Measurements from ENCODE around the gene NXN. TPM values are rescaled to one million over a fixed set of nuclear protein-coding genes. Genes with fewer than 3 reads are reported as not detected.
"Not testable (repeated sequence)": the region's sequence is repeated elsewhere in the genome, so short reads cannot be mapped to it uniquely, and the experiment has no call there.

NXN gene
- polyA plus RNA-seq, 1 donor from 2014 or later, result 14.8 TPM

DNA sequence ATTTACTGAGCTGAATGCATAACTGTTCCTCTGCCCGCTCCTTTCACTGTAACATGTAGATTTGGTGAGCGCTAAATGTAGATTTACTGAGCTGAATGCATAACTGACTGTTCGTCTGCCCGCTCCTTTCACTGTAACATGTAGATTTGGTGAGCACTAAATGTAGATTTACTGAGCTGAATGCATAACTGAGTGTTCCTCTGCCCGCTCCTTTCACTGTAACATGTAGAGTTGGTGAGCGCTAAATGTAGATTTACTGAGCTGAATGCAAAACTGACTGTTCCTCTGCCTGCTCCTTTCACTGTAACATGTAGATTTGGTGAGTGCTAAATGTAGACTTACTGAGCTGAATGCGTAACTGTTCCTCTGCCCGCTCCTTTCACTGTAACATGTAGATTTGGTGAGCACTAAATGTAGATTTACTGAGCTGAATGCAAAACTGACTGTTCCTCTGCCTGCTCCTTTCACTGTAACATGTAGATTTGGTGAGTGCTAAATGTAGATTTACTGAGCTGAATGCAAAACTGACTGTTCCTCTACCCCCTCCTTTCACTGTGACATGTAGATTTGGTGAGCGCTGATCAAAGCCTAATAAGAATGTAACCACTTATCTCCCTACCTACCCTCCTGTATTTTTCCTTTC lies 224.1 kb downstream of the NXN start:
- H3K9ac ChIP-seq (ENCODE audit: low read length); H2AFZ ChIP-seq (ENCODE audit: low read depth, low read length); H3K4me2 ChIP-seq (ENCODE audit: low read length); H4K20me1 ChIP-seq (ENCODE audit: insufficient read depth); H3K4me3 ChIP-seq (ENCODE audit: low read length); H3K9me3 ChIP-seq (ENCODE audit: low read length); H3K36me3 ChIP-seq (ENCODE audit: insufficient read depth, low read length); H3K27ac ChIP-seq (ENCODE audit: low read length); H3F3A ChIP-seq (ENCODE audit: insufficient read depth, low read length, poor library complexity, severe bottlenecking); H3K27me3 ChIP-seq (ENCODE audit: insufficient read depth, low read depth, low read length); H3K9me2 ChIP-seq (ENCODE audit: insufficient read depth, low read length): not testable (repeated sequence)
- peaks cover 13% of the 10 kb centered on the region for H3K79me2 ChIP-seq (replicated peaks; ENCODE audit: insufficient read depth, low read length)

DNA sequence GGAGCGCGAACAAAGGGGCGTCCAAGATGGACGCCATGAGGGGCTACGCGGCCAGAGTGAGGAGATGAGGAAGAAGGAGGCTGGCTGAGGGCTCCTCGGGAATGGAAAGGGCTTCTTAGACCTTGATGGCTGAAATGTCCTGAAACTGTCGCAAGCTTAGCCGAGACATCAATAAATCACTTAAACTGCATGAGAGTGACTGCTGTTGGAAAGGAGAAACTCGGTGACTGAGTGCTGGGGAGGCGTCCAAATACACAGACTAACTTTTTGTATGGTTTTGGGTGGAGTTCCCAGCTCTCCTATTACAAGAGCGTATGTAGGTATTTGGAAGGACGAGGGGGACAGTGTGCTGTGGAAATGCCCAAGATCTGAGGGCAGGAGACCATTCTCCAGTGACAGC lies 226.2 kb downstream of the NXN start:
- H3K79me2 ChIP-seq (replicated peaks; ENCODE audit: insufficient read depth, low read length), result peaks cover 22% of the 10 kb centered on the region
- H3K9ac ChIP-seq (ENCODE audit: low read length), result no peak overlapping the region
- H3K9me2 ChIP-seq (ENCODE audit: insufficient read depth, low read length), result no peaks in the 10 kb centered on the region
- H4K20me1 ChIP-seq (ENCODE audit: insufficient read depth), result no peaks in the 10 kb centered on the region
- H3K36me3 ChIP-seq (ENCODE audit: insufficient read depth, low read length), result no peaks in the 10 kb centered on the region
- no peak overlapping the region for H3K4me2 ChIP-seq (ENCODE audit: low read length)
- no peak overlapping the region for H3K4me3 ChIP-seq (ENCODE audit: low read length)
- H3K27ac ChIP-seq (ENCODE audit: low read length), result no peak overlapping the region
- no peaks in the 10 kb centered on the region for H3K9me3 ChIP-seq (ENCODE audit: low read length)
- no peaks in the 10 kb centered on the region for H3K27me3 ChIP-seq (ENCODE audit: insufficient read depth, low read depth, low read length)
- TF ChIP-seq MXI1 (conservative IDR thresholded peaks at IDR 0.05; ENCODE audit: poor library complexity, severe bottlenecking) (no peak), TAF1 (IDR thresholded peaks at IDR 0.05; ENCODE audit: low read depth) (no peak), EP300 (conservative IDR thresholded peaks at IDR 0.05; ENCODE audit: poor library complexity, severe bottlenecking) (no peak), POLR2AphosphoS5 (IDR thresholded peaks at IDR 0.05) (no peak), RAD21 (conservative IDR thresholded peaks at IDR 0.05) (no peak), SMC3 (conservative IDR thresholded peaks at IDR 0.05; ENCODE audit: poor library complexity) (no peak), EZH2 (IDR thresholded peaks at IDR 0.05; ENCODE audit: borderline replicate concordance, insufficient read depth, low read length, poor library complexity, severe bottlenecking) (no peak)
- TF ChIP-seq, protein P1, sequence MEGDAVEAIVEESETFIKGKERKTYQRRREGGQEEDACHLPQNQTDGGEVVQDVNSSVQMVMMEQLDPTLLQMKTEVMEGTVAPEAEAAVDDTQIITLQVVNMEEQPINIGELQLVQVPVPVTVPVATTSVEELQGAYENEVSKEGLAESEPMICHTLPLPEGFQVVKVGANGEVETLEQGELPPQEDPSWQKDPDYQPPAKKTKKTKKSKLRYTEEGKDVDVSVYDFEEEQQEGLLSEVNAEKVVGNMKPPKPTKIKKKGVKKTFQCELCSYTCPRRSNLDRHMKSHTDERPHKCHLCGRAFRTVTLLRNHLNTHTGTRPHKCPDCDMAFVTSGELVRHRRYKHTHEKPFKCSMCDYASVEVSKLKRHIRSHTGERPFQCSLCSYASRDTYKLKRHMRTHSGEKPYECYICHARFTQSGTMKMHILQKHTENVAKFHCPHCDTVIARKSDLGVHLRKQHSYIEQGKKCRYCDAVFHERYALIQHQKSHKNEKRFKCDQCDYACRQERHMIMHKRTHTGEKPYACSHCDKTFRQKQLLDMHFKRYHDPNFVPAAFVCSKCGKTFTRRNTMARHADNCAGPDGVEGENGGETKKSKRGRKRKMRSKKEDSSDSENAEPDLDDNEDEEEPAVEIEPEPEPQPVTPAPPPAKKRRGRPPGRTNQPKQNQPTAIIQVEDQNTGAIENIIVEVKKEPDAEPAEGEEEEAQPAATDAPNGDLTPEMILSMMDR (IDR thresholded peaks at IDR 0.05; ENCODE audit: poor library complexity, severe bottlenecking), result no peak
- TF ChIP-seq, protein P2, sequence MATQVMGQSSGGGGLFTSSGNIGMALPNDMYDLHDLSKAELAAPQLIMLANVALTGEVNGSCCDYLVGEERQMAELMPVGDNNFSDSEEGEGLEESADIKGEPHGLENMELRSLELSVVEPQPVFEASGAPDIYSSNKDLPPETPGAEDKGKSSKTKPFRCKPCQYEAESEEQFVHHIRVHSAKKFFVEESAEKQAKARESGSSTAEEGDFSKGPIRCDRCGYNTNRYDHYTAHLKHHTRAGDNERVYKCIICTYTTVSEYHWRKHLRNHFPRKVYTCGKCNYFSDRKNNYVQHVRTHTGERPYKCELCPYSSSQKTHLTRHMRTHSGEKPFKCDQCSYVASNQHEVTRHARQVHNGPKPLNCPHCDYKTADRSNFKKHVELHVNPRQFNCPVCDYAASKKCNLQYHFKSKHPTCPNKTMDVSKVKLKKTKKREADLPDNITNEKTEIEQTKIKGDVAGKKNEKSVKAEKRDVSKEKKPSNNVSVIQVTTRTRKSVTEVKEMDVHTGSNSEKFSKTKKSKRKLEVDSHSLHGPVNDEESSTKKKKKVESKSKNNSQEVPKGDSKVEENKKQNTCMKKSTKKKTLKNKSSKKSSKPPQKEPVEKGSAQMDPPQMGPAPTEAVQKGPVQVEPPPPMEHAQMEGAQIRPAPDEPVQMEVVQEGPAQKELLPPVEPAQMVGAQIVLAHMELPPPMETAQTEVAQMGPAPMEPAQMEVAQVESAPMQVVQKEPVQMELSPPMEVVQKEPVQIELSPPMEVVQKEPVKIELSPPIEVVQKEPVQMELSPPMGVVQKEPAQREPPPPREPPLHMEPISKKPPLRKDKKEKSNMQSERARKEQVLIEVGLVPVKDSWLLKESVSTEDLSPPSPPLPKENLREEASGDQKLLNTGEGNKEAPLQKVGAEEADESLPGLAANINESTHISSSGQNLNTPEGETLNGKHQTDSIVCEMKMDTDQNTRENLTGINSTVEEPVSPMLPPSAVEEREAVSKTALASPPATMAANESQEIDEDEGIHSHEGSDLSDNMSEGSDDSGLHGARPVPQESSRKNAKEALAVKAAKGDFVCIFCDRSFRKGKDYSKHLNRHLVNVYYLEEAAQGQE (IDR thresholded peaks at IDR 0.05; ENCODE audit: borderline replicate concordance), result no peak
- H2AFZ ChIP-seq (ENCODE audit: low read depth, low read length), result no peak overlapping the region
- H3F3A ChIP-seq (ENCODE audit: insufficient read depth, low read length, poor library complexity, severe bottlenecking), result no peaks in the 10 kb centered on the region
